HG03060 (cell line): ENCODE results near the gene PDIA3.
"Not testable (repeated sequence)": the region's sequence is repeated elsewhere in the genome, so short reads cannot be mapped to it uniquely, and the experiment has no call there.

ENCODE experiments used
- ATAC-seq: cut with Tn5 transposase; IDR thresholded peaks from one replicate; pipeline ENCODE4 v1.9.1; 2021; ENCODE audit warnings: low read depth, moderate number of reproducible peaks; ENCODE audit not compliant: unreplicated experiment

The PDIA3 gene

DNA sequence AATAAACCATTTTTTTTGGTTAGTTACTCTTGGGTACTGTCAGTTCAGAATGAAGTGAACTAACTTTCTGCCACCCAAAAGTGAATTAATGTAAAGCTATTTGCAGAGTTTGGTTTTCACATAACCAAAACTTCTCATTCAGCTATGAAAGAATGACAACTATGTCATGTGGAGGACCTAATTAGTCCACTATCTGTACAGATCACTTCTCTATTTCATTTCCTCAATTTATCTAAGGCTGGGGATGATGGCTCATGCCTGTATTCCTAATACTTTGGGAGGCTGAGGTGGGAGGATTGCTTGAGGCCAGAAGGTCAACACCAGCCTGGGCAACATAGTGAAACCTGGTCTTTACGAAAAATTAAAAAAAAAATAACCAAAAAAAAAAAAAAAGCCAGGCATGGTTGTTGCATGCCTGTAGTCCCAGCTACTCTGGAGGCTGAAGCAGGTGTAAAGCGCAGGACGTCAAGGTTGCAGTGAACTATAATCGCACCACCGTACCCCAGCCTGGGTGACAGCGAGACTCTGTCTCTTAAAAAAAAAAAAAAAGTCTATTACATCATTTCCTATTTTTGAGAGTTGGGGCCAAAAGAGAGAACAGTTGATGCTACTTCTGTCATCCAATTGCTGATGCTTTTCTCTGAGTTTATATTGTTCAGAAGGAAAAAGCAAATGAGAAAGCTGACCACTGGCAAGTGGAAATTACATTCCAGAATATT, 62.9 kb downstream of the PDIA3 start:
- ATAC-seq: no peak

DNA sequence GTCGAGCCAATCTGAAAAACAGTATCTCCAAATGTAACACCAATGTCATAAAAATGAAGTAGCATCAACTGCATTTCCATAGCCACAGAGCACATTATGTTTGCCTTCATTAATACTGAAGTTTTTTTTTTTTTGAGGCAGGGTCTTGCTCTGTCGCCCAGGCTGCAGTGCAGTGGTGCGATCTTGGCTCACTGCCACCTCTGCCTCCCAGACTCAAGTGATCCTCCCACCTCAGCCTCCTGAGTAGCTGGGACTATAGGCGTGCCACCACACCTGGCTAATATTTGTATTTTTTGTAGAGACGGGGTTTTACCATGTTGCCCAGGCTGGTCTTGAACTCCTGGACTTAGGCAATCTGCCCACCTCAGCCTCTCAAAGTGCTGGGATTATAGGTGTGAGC, 68.8 kb downstream of the PDIA3 start:
- not testable (repeated sequence) for ATAC-seq

DNA sequence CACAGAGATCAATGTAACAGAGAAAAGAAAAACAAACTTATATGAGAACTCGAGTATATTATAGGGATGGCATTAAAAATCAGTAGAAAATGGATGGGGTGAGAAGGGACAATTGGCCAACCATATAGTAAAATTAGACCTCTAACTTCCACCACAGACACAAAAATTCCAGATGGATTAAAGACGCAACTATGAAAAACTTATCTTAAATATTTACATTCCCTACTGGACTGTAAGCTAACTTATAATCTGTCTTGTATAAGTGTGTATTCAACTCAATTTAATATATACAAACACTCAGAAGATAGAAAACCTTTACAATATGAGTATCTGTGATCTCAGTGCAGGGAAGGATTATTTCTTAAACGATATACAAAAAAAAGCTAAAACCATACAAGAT, 75.3 kb downstream of the PDIA3 start:
- no peak for ATAC-seq
